ENCODE results near the gene DNAI1. TPM values are rescaled to one million over a fixed set of nuclear protein-coding genes. Genes with fewer than 3 reads are reported as not detected.

Gene DNAI1
- total and polyA plus RNA-seq, 2 of the 4 experiments (the other 2 are of a cell fraction), result not detected

DNA sequence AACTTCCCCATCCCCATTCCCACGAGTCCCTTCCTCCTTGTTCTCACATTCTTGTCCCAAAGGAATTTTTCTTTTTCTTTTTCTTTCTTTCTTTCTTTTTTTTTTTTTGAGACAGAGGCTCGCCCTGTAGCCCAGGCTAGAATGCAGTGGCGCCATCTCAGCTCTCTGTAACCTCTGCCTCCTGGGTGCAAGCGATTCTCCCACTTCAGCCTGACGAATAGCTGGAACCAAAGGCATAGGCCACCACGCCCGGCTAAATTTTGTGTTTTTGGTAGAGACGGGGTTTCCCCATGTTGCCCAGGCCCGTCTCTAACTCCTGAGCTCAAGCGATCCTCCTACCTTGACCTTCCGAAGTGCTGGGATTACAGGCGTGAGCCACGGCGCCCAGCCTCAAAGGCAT is 751 bp downstream of the DNAI1 start:
- H3K9ac ChIP-seq (ENCODE audit: low read depth, low read length), result no peak overlapping the region
- TF ChIP-seq BHLHE40 (IDR thresholded peaks at IDR 0.05; ENCODE audit: low read depth, low read length), result no peak
- TF ChIP-seq FOS (IDR thresholded peaks at IDR 0.05; ENCODE audit: low read depth, low read length), result no peak
- no peak for TF ChIP-seq MAZ (IDR thresholded peaks at IDR 0.05; ENCODE audit: borderline replicate concordance, low read depth, low read length)
- TF ChIP-seq RFX5 (IDR thresholded peaks at IDR 0.05; ENCODE audit: low read depth, low read length), result no peak
- TF ChIP-seq RCOR1 (IDR thresholded peaks at IDR 0.05; ENCODE audit: insufficient replicate concordance, low read length), result no peak
- no peak for TF ChIP-seq MAFK (IDR thresholded peaks at IDR 0.05; ENCODE audit: low read depth, low read length)
- TF ChIP-seq SMC3 (IDR thresholded peaks at IDR 0.05; ENCODE audit: low read depth, low read length), result no peak
- no peak for TF ChIP-seq USF2 (IDR thresholded peaks at IDR 0.05; ENCODE audit: low read depth, low read length)
- no peak for TF ChIP-seq MXI1 (IDR thresholded peaks at IDR 0.05; ENCODE audit: borderline replicate concordance, low read depth, low read length)
- no peak for TF ChIP-seq CEBPB (IDR thresholded peaks at IDR 0.05; ENCODE audit: low read depth, low read length)
- TF ChIP-seq CHD1 (IDR thresholded peaks at IDR 0.05; ENCODE audit: low read depth, low read length), result no peak
- TF ChIP-seq, protein P1, sequence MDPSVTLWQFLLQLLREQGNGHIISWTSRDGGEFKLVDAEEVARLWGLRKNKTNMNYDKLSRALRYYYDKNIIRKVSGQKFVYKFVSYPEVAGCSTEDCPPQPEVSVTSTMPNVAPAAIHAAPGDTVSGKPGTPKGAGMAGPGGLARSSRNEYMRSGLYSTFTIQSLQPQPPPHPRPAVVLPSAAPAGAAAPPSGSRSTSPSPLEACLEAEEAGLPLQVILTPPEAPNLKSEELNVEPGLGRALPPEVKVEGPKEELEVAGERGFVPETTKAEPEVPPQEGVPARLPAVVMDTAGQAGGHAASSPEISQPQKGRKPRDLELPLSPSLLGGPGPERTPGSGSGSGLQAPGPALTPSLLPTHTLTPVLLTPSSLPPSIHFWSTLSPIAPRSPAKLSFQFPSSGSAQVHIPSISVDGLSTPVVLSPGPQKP (IDR thresholded peaks at IDR 0.05; ENCODE audit: borderline replicate concordance, low read depth, low read length), result no peak
- no peak for TF ChIP-seq RAD21 (IDR thresholded peaks at IDR 0.05; ENCODE audit: low read length)
- TF ChIP-seq NFE2L2 (IDR thresholded peaks at IDR 0.05; ENCODE audit: low read depth, low read length), result no peak
- TF ChIP-seq, protein P2, sequence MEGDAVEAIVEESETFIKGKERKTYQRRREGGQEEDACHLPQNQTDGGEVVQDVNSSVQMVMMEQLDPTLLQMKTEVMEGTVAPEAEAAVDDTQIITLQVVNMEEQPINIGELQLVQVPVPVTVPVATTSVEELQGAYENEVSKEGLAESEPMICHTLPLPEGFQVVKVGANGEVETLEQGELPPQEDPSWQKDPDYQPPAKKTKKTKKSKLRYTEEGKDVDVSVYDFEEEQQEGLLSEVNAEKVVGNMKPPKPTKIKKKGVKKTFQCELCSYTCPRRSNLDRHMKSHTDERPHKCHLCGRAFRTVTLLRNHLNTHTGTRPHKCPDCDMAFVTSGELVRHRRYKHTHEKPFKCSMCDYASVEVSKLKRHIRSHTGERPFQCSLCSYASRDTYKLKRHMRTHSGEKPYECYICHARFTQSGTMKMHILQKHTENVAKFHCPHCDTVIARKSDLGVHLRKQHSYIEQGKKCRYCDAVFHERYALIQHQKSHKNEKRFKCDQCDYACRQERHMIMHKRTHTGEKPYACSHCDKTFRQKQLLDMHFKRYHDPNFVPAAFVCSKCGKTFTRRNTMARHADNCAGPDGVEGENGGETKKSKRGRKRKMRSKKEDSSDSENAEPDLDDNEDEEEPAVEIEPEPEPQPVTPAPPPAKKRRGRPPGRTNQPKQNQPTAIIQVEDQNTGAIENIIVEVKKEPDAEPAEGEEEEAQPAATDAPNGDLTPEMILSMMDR (conservative IDR thresholded peaks at IDR 0.05; ENCODE audit: low read depth, low read length), result no peak
- TF ChIP-seq POLR2A (IDR thresholded peaks at IDR 0.05; ENCODE audit: low read depth, low read length), result no peak
- H3K27ac ChIP-seq (ENCODE audit: insufficient read depth, low read length), result no peak overlapping the region
- no peak overlapping the region for H3K23ac ChIP-seq (ENCODE audit: low read depth, low read length)
- no peak overlapping the region for H2AFZ ChIP-seq (replicated peaks; ENCODE audit: low read length, poor library complexity)
- H3K4me2 ChIP-seq (ENCODE audit: low read depth, low read length), result no peak overlapping the region
- H3K14ac ChIP-seq (replicated peaks; ENCODE audit: low read depth, low read length), result no peak overlapping the region
- in situ Hi-C loops (cut with MboI; ENCODE audit: low sequenced_read_pairs), result no loop called here
- H3K18ac ChIP-seq (ENCODE audit: low read depth, low read length), result no peak overlapping the region
- H2BK20ac ChIP-seq (ENCODE audit: low read depth, low read length), result no peak overlapping the region
- ChIA-PET CTCF (no interaction called here), POLR2A (ENCODE audit: unreplicated experiment) (no interaction called here)
- peaks cover 5% of the 10 kb centered on the region for H3K4me1 ChIP-seq (ENCODE audit: control insufficient read depth, insufficient read depth, low read length)
- dilution Hi-C loops (cut with HindIII; ENCODE audit: low sequenced_read_pairs, unreplicated experiment), result no loop called here
- intact Hi-C loops (cut with micrococcal nuclease), result no loop called here
- H2AK5ac ChIP-seq (ENCODE audit: low read depth, low read length), result no peak overlapping the region
- H4K5ac ChIP-seq (ENCODE audit: low read depth, low read length), result no peak overlapping the region
- H3K56ac ChIP-seq (ENCODE audit: extremely low read depth, insufficient read depth, low read length), result no peak overlapping the region
- ATAC-seq (ENCODE audit: low read depth), result no peak
- H3K27me3 ChIP-seq (ENCODE audit: control insufficient read depth, insufficient read depth, low read length), result peaks cover 8% of the 10 kb centered on the region
- BruUV-seq (replicated peaks), result no TSS peak
- peaks cover 3 to 38% of the 10 kb centered on the region in 2 experiments; a peak in 3 of 4 replicates for H3K79me1 ChIP-seq (ENCODE audit: low read depth in 1 of 2, low read length in 2 of 2)
- H4K20me1 ChIP-seq (ENCODE audit: insufficient read depth, low read length), result peaks cover 27% of the 10 kb centered on the region
- 85% methylated on average over 3 of the region's 14 CpGs; no CpG with 5 or more reads in 1 of the 2 experiments for WGBS, 2 experiments (ENCODE audit: extremely low coverage in 2 of 2, insufficient read length in 1 of 2)
- no peak overlapping the region for H2AK9ac ChIP-seq (replicated peaks; ENCODE audit: low read depth, low read length, poor library complexity)
- H4K8ac ChIP-seq (ENCODE audit: low read depth in 2 of 2, low read length in 2 of 2), result no peak overlapping the region
- H2BK15ac ChIP-seq (ENCODE audit: low read depth, low read length), result no peak overlapping the region
- no peak overlapping the region for H4K91ac ChIP-seq (ENCODE audit: insufficient read depth, low read depth, low read length)
- no peak overlapping the region for H3K4ac ChIP-seq (ENCODE audit: low read depth, low read length)
- H2BK120ac ChIP-seq (ENCODE audit: low read depth, low read length), result no peak overlapping the region
- H3K9me1 ChIP-seq (ENCODE audit: insufficient read depth, low read length), result peaks cover 9% of the 10 kb centered on the region
- DNase-seq, result no peak
- H2BK5ac ChIP-seq (ENCODE audit: low read depth, low read length, poor library complexity, severe bottlenecking), result no peak overlapping the region
- H3K36me3 ChIP-seq (ENCODE audit: control insufficient read depth, insufficient read depth, low read length), result no peaks in the 10 kb centered on the region
- no peaks in the 10 kb centered on the region for H3K9me3 ChIP-seq (ENCODE audit: control insufficient read depth, insufficient read depth, low read length)
- no peak overlapping the region for H3K4me3 ChIP-seq (ENCODE audit: insufficient read depth, low read depth, low read length)

Data from IMR-90 (cell line).